Stomach (tissue), 4 donors: ENCODE data around the gene EVPLL.

ENCODE experiments used
- EP300 ChIP-seq: sonication (generic); formaldehyde crosslinking; IDR thresholded peaks from one replicate; pipeline ENCODE4 v1.6.1; 2017; ENCODE audit warnings: antibody characterized with exemption
- POLR2A ChIP-seq, 4 donors: fragments of 450-650 bp; IDR thresholded peaks; one replicate each; pipeline ENCODE4 v1.6.1; 2016; ENCODE audit warnings: antibody characterized with exemption in 4 of 4, control low read depth in 2 of 4, mild to moderate bottlenecking in 1 of 4, moderate library complexity in 1 of 4
- POLR2AphosphoS5 ChIP-seq, 3 donors: sonication (generic); formaldehyde crosslinking; IDR thresholded peaks; one replicate each; pipeline ENCODE4 v1.6.1; 2016; ENCODE audit warnings: antibody characterized with exemption in 3 of 3
- TF ChIP-seq, protein P1 (sequence below), 7 experiments: fragments of 450-650 bp in 4 of 7; fragments of 200-600 bp in 3 of 7; sonication (generic) in 3 of 7; IDR thresholded peaks; one replicate each; pipeline ENCODE4 v1.5.1; 2016 to 2019; ENCODE audit warnings: antibody characterized with exemption in 7 of 7, control low read depth in 2 of 7, mild to moderate bottlenecking in 1 of 7

DNA sequence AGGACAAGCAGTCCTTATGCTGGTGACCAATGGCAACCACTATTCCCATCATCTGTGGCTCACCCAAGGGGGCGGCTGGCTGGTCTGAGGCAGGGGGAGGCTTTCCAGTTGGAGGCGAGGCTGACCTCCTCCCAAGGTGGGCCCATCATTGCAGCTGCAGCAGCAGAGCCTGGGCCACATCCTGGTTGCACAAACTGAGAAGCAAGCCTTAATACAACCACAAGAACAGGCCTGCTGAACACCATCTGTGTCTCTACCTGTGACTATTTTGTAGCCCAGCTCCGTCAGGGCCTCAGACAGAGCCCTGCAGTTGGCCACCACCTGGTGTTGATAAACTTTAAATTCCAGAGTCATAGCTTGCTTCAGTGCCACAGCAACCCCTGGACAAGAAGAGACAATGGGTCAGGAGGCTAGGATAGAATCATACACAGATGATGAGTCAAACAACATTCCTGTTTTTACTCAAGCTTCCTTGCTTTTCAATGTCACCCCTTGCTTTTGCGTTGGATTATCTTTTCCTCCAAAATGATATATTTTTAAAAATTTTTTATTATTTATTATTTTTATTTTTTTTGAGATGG is 44.6 kb upstream of the EVPLL start:
- TF ChIP-seq, protein P1, sequence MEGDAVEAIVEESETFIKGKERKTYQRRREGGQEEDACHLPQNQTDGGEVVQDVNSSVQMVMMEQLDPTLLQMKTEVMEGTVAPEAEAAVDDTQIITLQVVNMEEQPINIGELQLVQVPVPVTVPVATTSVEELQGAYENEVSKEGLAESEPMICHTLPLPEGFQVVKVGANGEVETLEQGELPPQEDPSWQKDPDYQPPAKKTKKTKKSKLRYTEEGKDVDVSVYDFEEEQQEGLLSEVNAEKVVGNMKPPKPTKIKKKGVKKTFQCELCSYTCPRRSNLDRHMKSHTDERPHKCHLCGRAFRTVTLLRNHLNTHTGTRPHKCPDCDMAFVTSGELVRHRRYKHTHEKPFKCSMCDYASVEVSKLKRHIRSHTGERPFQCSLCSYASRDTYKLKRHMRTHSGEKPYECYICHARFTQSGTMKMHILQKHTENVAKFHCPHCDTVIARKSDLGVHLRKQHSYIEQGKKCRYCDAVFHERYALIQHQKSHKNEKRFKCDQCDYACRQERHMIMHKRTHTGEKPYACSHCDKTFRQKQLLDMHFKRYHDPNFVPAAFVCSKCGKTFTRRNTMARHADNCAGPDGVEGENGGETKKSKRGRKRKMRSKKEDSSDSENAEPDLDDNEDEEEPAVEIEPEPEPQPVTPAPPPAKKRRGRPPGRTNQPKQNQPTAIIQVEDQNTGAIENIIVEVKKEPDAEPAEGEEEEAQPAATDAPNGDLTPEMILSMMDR (IDR thresholded peaks at IDR 0.05), result no peak
- TF ChIP-seq EP300 (no peak), POLR2A (IDR thresholded peaks at IDR 0.05) (no peak), POLR2AphosphoS5 (IDR thresholded peaks at IDR 0.05) (no peak)
